HepG2 (cell line): ENCODE results near the gene ZNF669. TPM values are rescaled to one million over a fixed set of nuclear protein-coding genes. Genes with fewer than 3 reads are reported as not detected.
A peak's percentile ranks its signal among the peaks of the same experiment; 100 is the strongest.

Experiments
- CBFB ChIP-seq: sonication (generic); formaldehyde crosslinking; IDR thresholded peaks from 2 replicates; pipeline ENCODE4 v1.4.0; 2020; ENCODE audit warnings: missing genetic modification reagents
- HDAC1 ChIP-seq: sonication (generic); formaldehyde crosslinking; IDR thresholded peaks from 2 replicates; pipeline ENCODE4 v1.5.1; 2020; ENCODE audit warnings: mild to moderate bottlenecking, missing genetic modification reagents
- SP1 ChIP-seq, 2 experiments: fragments of 450-650 bp in 1 of 2; sonication (generic) in 1 of 2; formaldehyde crosslinking in 1 of 2; IDR thresholded peaks; 2 replicates each; pipeline versions ENCODE4 v1.4.0 to v1.6.1; 2016 to 2020; ENCODE audit warnings: missing genetic modification reagents in 1 of 2
- TRIM22 ChIP-seq: fragments of 450-650 bp; IDR thresholded peaks from 2 replicates; pipeline ENCODE4 v1.6.1; 2017
- ZFAT ChIP-seq: sonication (generic); formaldehyde crosslinking; conservative IDR thresholded peaks from 2 replicates; pipeline ENCODE4 v1.8.1; 2023; ENCODE audit warnings: missing genetic modification reagents, inconsistent platforms
- ZHX2 ChIP-seq, 2 experiments: sonication (generic) in 1 of 2; formaldehyde crosslinking in 1 of 2; IDR thresholded peaks; 2 replicates each; pipeline versions ENCODE4 v1.6.1 to v1.9.0; 2014 to 2022; ENCODE audit warnings: antibody characterized with exemption in 1 of 2, borderline replicate concordance in 1 of 2, inconsistent platforms in 1 of 2, low read depth in 1 of 2, missing genetic modification reagents in 1 of 2
- ZNF124 ChIP-seq: sonication (generic); formaldehyde crosslinking; IDR thresholded peaks from 2 replicates; pipeline ENCODE4 v1.4.0; 2020; ENCODE audit warnings: missing genetic modification reagents
- ZNF317 ChIP-seq: sonication (generic); formaldehyde crosslinking; IDR thresholded peaks from 2 replicates; pipeline ENCODE4 v1.5.0; 2020; ENCODE audit warnings: mild to moderate bottlenecking, missing genetic modification reagents
- ZNF318 ChIP-seq: sonication (generic); formaldehyde crosslinking; IDR thresholded peaks from 2 replicates; pipeline ENCODE4 v1.4.0; 2020; ENCODE audit warnings: mild to moderate bottlenecking, missing genetic modification reagents
- ZNF446 ChIP-seq: sonication (generic); formaldehyde crosslinking; IDR thresholded peaks from 2 replicates; pipeline ENCODE4 v1.5.0; 2020; ENCODE audit warnings: mild to moderate bottlenecking, missing genetic modification reagents
- ZNF841 ChIP-seq: sonication (generic); formaldehyde crosslinking; IDR thresholded peaks from 2 replicates; pipeline ENCODE4 v1.8.1; 2023; ENCODE audit warnings: missing genetic modification reagents, borderline replicate concordance
- polyA plus RNA-seq, 8 experiments: library from polyadenylated mRNA; depleted of rRNA in 3 of 8; stranded (reverse) in 7 of 8; unstranded in 1 of 8; fragments of >200 nt; fragmentation: Illumina TruSeq in 4 of 8; extraction: Trizol in 4 of 8; gene quantifications; 2 replicates each; pipeline versions ENCODE4 v1.2.1 to v1.2.3, GENCODE V29; 2011 to 2016; ENCODE audit warnings: low read depth in 4 of 8, missing spikeins in 1 of 8, mixed read lengths in 1 of 8; ENCODE audit not compliant: insufficient read depth in 1 of 8
- total RNA-seq, 5 experiments: library from RNA; depleted of rRNA; stranded (reverse); fragments of >200 nt; fragmentation: Illumina TruSeq; extraction: Trizol; gene quantifications; 2 replicates each; pipeline ENCODE4 v1.2.3, GENCODE V29; 2016; ENCODE audit warnings: low read depth in 1 of 5

Gene ZNF669
- total and polyA plus RNA-seq, 2 of the 13 experiments (the other 11 are each of a cell fraction or from before 2014, with no cell fraction given), result 3.1 to 14.6 TPM

GRCh38 chr1:247103859-247104591 is at the start of gene ZNF669 (continued):
- TF ChIP-seq CBFB (CRISPR knock-in tag) (no peak; the same call in 1 of the 2 replicates), ZNF446 (CRISPR knock-in tag) (0 out of 2 replicates have a peak, but pooled peaks have one; percentile 70), ZNF124 (CRISPR knock-in tag) (no peak), TRIM22 (no peak), ZHX2 (IDR thresholded peaks at IDR 0.05; ENCODE audit: low read depth) (no peak), ZHX2 (CRISPR knock-in tag; IDR thresholded peaks at IDR 0.05; ENCODE audit: borderline replicate concordance) (no peak), ZNF318 (CRISPR knock-in tag) (no peak), ZNF317 (CRISPR knock-in tag) (peak; percentile 65; the same call in 1 of the 2 replicates), HDAC1 (CRISPR knock-in tag) (peak; percentile 87), ZFAT (CRISPR knock-in tag) (no peak), SP1 (IDR thresholded peaks at IDR 0.05) (no peak), SP1 (CRISPR knock-in tag; IDR thresholded peaks at IDR 0.05) (peak; percentile 88), ZNF841 (CRISPR knock-in tag) (no peak)
